ENCODE measurements around the gene TTLL13. TPM values are rescaled to one million over a fixed set of nuclear protein-coding genes. Genes with fewer than 3 reads are reported as not detected.

The TTLL13 gene
- total and polyA plus RNA-seq, 9 of the 15 experiments (the other 6 are each of a cell fraction or from before 2014, with no cell fraction given) = 0.05 to 0.24 (median 0.11) TPM; not detected in 1

DNA sequence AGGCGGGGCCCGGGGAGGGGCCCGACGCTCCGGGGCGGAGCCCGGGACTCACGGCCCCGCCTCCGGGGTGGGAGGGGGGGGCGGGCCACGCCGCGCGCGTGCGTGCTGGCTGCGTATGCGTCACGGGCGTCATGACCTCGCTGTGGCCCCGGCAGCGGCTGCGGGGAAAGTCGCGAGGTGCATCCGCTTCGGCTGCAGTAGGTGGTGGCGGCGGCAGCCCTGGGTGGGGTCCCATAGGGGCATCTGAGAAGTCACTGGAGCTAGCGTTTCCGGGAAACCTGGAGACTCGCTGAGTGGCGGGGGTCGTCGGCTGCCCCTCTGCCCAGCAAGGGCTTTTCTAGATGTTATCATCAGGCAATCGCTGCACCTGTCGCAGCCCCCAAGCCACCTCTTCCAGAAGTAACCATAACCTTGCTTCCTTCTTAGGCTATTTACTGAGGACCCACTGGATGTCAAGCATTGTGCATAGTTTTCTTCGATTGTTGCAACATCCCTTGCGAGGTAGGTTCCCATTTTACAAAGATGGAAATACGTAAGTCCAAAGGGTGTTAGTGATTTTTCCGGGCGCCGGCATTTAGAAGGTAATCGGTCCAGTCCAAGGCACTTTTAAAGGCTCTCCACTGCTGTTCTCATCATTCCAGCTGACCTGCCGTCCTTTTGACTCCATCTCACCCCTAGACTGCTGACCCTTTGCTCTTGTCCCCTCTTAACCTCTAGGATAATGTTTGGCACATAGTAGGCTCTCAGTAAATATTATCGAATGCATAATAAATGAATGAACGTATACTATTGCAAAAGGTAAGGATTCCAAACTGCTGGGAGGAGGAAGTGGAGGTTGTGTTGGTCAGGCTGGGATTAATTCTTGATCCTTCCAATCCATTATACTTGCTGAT, 15.0 kb upstream of the TTLL13 start, which contains the start of gene GDPGP1 (continued):
- TF ChIP-seq NR2C2 (CRISPR knock-in tag; IDR thresholded peaks at IDR 0.05) (peak; percentile 64; the same call in 1 of the 2 replicates), NR2C2 (tag; IDR thresholded peaks at IDR 0.05) (peak; percentile 90), TAF1 (IDR thresholded peaks at IDR 0.05; ENCODE audit: control insufficient read depth, extremely low read depth, insufficient read depth, low read length, severe bottlenecking) (peak; percentile 26), SP1 (CRISPR knock-in tag; IDR thresholded peaks at IDR 0.05) (peak; percentile 10; the same call in 1 of the 2 replicates), NFYB (IDR thresholded peaks at IDR 0.05; ENCODE audit: extremely low read depth, insufficient read length) (no peak), FOSL1 (tag; conservative IDR thresholded peaks at IDR 0.05) (peak; percentile 84), NR3C1 (CRISPR knock-in tag; IDR thresholded peaks at IDR 0.05) (0 out of 2 replicates have a peak, but pooled peaks have one; percentile 10), MBD2 (IDR thresholded peaks at IDR 0.05; ENCODE audit: borderline replicate concordance, low read depth) (no peak), SMARCA4 (IDR thresholded peaks at IDR 0.05) (0 out of 2 replicates have a peak, but pooled peaks have one; percentile 30), SMAD4 (CRISPR knock-in tag; conservative IDR thresholded peaks at IDR 0.05) (0 out of 2 replicates have a peak, but pooled peaks have one; percentile 34), ZNF324 (CRISPR knock-in tag; IDR thresholded peaks at IDR 0.05) (no peak), CEBPB (tag; IDR thresholded peaks at IDR 0.05) (peak; percentile 88), KDM5B (IDR thresholded peaks at IDR 0.05; ENCODE audit: insufficient replicate concordance, low read depth, low read length) (peak; percentile 66), MYC (IDR thresholded peaks at IDR 0.05; ENCODE audit: low read depth, low read length) (0 out of 2 replicates have a peak, but pooled peaks have one; percentile 13), MYC (CRISPR knock-in tag; IDR thresholded peaks at IDR 0.05; ENCODE audit: borderline replicate concordance, low read depth) (peak; percentile 58; the same call in 1 of the 2 replicates), ZBTB1 (CRISPR knock-in tag; IDR thresholded peaks at IDR 0.05; ENCODE audit: borderline replicate concordance, low read depth) (peak; percentile 49; the same call in 1 of the 2 replicates), HMGN3 (IDR thresholded peaks at IDR 0.05; ENCODE audit: borderline replicate concordance, extremely low read depth, insufficient read length, low read depth, low read length) (peak; percentile 8), SUPT5H (IDR thresholded peaks at IDR 0.05) (0 out of 2 replicates have a peak, but pooled peaks have one; percentile 54), SMARCA5 (IDR thresholded peaks at IDR 0.05) (no peak)
- TF ChIP-seq, protein P1, sequence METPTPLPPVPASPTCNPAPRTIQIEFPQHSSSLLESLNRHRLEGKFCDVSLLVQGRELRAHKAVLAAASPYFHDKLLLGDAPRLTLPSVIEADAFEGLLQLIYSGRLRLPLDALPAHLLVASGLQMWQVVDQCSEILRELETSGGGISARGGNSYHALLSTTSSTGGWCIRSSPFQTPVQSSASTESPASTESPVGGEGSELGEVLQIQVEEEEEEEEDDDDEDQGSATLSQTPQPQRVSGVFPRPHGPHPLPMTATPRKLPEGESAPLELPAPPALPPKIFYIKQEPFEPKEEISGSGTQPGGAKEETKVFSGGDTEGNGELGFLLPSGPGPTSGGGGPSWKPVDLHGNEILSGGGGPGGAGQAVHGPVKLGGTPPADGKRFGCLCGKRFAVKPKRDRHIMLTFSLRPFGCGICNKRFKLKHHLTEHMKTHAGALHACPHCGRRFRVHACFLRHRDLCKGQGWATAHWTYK (CRISPR knock-in tag; IDR thresholded peaks at IDR 0.05) = peak; percentile 35; the same call in 1 of the 2 replicates
- TF ChIP-seq, protein P2, sequence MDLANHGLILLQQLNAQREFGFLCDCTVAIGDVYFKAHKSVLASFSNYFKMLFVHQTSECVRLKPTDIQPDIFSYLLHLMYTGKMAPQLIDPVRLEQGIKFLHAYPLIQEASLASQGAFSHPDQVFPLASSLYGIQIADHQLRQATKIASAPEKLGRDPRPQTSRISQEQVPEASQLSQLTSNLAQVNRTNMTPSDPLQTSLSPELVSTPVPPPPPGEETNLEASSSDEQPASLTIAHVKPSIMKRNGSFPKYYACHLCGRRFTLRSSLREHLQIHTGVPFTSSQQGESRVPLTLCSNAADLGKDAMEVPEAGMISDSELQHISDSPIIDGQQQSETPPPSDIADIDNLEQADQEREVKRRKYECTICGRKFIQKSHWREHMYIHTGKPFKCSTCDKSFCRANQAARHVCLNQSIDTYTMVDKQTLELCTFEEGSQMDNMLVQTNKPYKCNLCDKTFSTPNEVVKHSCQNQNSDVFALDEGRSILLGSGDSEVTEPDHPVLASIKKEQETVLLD (IDR thresholded peaks at IDR 0.05) = 0 out of 2 replicates have a peak, but pooled peaks have one; percentile 38
- TF ChIP-seq, protein P3, sequence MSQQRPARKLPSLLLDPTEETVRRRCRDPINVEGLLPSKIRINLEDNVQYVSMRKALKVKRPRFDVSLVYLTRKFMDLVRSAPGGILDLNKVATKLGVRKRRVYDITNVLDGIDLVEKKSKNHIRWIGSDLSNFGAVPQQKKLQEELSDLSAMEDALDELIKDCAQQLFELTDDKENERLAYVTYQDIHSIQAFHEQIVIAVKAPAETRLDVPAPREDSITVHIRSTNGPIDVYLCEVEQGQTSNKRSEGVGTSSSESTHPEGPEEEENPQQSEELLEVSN (IDR thresholded peaks at IDR 0.05; ENCODE audit: borderline replicate concordance in 1 of 2, extremely low read depth in 1 of 2, insufficient read depth in 1 of 2, insufficient read length in 1 of 2, low read depth in 1 of 2, low read length in 1 of 2, poor library complexity in 1 of 2, severe bottlenecking in 1 of 2) = peak in 1 of 2 experiments; percentile 40

Data from K562 (cell line).